ENCODE data around the gene LTB4R.

LTB4R gene

GRCh38 chr14:24310646-24311604, at the start of gene LTB4R:
LTB4R (plus strand) TSS chr14:24311502; CDS start chr14:24315652, 4,150 bp downstream.
- peak; percentile 79 for DNase-seq (ENCODE audit: low read depth)

GRCh38 chr14:24261969-24262327, 49.4 kb upstream of the LTB4R start:
- DNase-seq (ENCODE audit: low read depth), result no peak

- DNase-seq (ENCODE audit: low read depth), result peak; percentile 16
Observed at GRCh38 chr14:24262821-24263733, 48.2 kb upstream of the LTB4R start, which contains the start of gene TGM1. TGM1 (minus strand) TSS chr14:24263177; CDS start chr14:24262352, 825 bp downstream.

GRCh38 chr14:24263848-24264247, 47.5 kb upstream of the LTB4R start:
- DNase-seq (ENCODE audit: low read depth), result no peak

GRCh38 chr14:24264298-24264697, 47.0 kb upstream of the LTB4R start:
- no peak for DNase-seq (ENCODE audit: low read depth)

GRCh38 chr14:24266344-24267244, 44.7 kb upstream of the LTB4R start:
- no peak for DNase-seq (ENCODE audit: low read depth)

GRCh38 chr14:24267516-24267915, 43.8 kb upstream of the LTB4R start:
- no peak for DNase-seq (ENCODE audit: low read depth)

GRCh38 chr14:24268225-24268624, 43.1 kb upstream of the LTB4R start:
- no peak for DNase-seq (ENCODE audit: low read depth)

- DNase-seq (ENCODE audit: low read depth), result no peak
Observed at GRCh38 chr14:24269368-24269767, 41.9 kb upstream of the LTB4R start.

GRCh38 chr14:24269910-24270536, 41.3 kb upstream of the LTB4R start:
- no peak for DNase-seq (ENCODE audit: low read depth)

GRCh38 chr14:24270537-24271133, 40.7 kb upstream of the LTB4R start:
- no peak for DNase-seq (ENCODE audit: low read depth)

GRCh38 chr14:24271134-24271833, 40.0 kb upstream of the LTB4R start, which contains the start of gene RABGGTA:
RABGGTA (minus strand) TSS chr14:24271597; CDS start chr14:24271115, 482 bp downstream.
- DNase-seq (ENCODE audit: low read depth), result peak; percentile 82

GRCh38 chr14:24271834-24272263, 39.5 kb upstream of the LTB4R start:
- DNase-seq (ENCODE audit: low read depth), result no peak

GRCh38 chr14:24272467-24272866, 38.8 kb upstream of the LTB4R start:
- no peak for DNase-seq (ENCODE audit: low read depth)

GRCh38 chr14:24273422-24273998, 37.8 kb upstream of the LTB4R start:
- no peak for DNase-seq (ENCODE audit: low read depth)

GRCh38 chr14:24274101-24274543, 37.2 kb upstream of the LTB4R start:
- no peak for DNase-seq (ENCODE audit: low read depth)

- DNase-seq (ENCODE audit: low read depth), result no peak
Observed at GRCh38 chr14:24277071-24277470, 34.2 kb upstream of the LTB4R start.

- DNase-seq (ENCODE audit: low read depth), result no peak
Observed at GRCh38 chr14:24277606-24278321, 33.5 kb upstream of the LTB4R start.

GRCh38 chr14:24278424-24278823, 32.9 kb upstream of the LTB4R start:
- DNase-seq (ENCODE audit: low read depth), result no peak

Data from EH (cell line).